GM21447 (cell line): Measurements from ENCODE around the gene RUBCNL.
"Not testable (repeated sequence)": the region's sequence is repeated elsewhere in the genome, so short reads cannot be mapped to it uniquely, and the experiment has no call there.

Experiments
- ATAC-seq: cut with Tn5 transposase; IDR thresholded peaks from one replicate; pipeline ENCODE4 v1.9.1; 2021; ENCODE audit not compliant: unreplicated experiment

RUBCNL gene

DNA sequence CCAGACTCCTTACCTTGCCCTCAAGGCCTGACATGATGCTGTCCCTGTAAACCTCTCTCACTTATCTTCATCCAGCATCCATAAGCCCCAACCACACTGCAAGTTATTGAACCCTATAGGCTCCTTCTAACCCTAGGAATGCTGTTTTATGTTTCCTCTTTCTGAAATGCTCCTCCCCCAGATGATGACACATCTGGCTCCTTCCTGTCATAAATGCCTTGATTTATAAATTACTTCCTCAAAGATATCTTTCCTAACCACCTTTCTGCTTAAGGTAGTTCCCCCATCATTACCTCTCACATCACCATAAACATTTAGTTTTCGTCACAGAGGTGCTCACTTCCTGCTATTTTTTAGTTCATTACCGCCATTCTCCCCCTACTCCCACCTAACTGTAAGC lies 12.3 kb downstream of the RUBCNL start:
- no peak for ATAC-seq

DNA sequence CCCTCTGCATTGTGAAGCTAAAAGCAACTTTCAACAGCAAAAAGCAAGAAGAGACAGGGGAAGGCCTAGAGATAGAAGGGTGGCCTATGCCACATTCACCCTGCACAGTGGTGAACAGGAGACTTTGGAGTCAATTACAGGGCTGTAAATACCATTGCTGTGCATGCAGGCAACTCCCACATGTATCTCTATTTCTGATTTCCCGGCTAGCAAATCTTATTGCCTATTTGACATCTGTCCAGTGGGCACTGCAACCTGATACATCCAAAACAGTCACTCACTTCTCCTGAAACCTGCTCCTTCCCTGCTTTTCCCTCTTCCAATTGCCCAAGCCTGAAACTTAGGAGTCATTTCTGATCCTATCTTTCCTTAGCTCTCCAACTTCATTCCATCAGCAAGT lies 13.4 kb downstream of the RUBCNL start:
- no peak for ATAC-seq

DNA sequence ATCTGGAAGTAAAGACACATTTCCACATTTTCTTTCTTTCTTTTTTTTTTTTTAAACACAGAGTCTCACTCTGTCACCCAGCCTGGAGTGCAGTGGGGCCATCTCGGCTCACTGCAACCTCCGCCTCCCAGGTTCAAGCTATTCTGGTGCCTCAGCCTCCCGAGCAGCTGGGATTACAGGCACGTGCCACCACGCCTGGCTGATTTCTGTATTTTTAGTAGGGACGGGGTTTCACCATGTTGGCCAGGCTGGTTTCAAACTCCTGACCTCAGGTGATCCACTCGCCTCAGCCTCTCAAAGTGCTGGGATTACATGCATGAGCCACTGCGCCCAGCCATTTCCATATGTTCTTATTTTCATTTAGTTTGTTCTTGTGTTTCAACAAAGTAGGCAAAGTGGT lies 14.1 kb downstream of the RUBCNL start:
- ATAC-seq, result not testable (repeated sequence)

DNA sequence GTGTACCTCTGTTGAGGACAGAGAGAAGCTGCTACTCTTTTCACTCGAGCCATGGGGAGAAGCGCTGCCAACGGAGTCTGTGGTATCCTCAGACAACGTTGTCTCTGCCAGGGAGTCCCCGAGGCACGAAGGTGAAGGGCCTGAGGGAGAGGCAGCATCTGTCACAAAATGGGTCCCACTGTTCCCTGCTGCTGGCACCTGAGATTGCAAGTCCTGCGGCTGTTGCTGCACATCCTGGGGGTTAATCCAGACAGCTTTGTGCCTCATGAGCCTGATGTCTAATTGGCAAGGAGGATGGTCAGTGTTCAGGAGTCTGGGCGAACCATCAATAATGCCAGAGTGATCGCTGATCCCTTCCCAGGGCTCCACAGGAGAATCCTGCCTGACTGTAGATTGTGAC lies 15.0 kb downstream of the RUBCNL start:
- ATAC-seq, result no peak

DNA sequence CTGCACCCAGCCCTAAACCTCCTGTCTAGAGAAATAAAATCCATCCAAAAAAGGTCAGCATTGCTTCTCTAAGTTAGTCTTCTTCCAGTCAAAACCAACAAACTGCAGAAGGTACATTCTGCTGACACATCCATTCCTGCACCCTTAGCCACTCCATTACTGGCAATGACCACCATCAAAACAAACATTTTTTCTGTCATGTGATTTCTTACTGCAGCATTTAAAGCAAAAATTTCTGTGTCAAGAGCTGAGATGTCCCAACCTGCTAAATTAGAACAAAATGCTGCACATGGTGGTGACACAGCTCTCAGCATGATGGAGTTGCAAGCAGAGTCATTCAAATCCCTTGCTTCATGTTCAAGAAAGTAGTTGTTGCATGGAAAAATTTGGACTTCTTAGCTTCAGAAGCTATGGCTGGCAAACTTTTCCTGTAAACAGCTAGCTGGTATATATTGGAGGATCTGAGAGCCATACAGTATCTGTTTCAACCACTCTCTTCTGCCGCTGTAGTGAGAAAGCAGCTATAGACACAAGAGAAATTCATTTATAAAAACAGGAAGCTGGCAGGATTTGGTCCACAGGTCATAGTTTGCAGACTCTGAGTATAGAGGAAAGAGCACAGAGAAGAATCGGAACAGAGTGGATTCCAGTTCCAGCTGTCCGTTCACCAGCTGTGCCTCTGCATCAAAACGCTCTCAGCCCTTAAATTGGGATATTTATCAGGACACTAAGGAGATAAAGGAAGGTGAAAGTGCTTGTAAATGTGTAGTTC lies 17.4 kb downstream of the RUBCNL start:
- ATAC-seq, result peak; percentile 90

DNA sequence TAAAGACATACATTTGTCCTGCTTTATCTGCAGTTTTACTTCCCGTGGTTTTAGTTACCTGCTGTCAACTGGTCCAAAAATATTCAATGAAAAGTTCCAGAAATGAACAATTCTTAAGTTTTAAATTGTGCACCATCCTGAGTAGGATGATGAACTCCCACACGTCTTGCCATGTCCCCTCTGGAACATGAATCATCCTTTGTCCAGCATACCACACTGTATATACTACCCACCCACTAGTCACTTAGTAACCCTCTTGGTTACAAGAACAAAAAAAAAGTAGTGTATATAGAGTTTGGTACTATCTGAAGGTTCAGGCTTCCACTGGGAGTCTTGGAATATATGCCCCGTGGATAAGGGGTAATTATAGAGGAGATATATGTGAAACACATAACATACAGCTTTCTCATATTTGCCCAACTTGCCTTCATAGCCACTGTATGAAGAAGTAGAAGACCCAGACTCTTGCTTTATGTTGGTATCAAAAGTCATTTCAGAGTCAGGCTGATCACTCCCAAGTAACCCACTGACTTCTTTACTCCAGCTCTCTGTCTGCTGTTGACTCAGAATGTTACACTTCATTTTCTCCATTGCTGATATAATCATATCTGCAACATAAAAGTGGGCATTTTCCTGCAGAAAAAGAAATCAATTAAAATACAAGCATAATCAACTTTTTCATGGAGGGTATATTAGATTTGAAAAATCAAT lies 19.3 kb downstream of the RUBCNL start:
- ATAC-seq, result no peak

DNA sequence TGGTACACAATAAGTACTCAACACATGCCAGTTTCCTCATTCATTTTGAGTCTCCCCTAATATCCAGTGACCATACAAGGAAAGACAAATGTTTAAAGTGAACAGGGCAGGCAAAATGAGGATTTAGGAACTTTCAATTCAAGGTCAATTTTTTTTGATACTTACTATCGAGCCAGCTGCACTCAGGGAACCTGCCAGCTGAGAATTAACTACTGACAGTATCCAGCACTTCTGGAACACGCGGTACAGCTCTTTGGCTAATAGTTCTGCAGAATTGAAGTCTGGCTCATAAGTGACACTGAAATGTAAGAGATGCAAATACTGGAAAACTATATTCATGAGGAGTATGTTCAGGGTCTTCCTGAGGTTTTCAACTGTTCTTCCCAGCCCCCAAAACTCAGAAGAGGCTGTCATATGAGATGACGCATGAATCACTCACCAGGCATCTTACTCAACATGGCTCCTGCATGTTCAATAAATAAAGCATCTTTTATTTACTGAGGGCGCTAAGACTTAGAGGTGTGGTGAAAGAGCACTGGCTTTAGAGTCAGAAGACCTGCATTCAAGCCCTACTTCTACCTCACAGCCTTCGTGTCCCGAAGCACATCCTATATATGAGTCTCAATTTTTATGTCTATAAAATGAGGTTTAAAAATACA lies 25.6 kb downstream of the RUBCNL start:
- no peak for ATAC-seq

DNA sequence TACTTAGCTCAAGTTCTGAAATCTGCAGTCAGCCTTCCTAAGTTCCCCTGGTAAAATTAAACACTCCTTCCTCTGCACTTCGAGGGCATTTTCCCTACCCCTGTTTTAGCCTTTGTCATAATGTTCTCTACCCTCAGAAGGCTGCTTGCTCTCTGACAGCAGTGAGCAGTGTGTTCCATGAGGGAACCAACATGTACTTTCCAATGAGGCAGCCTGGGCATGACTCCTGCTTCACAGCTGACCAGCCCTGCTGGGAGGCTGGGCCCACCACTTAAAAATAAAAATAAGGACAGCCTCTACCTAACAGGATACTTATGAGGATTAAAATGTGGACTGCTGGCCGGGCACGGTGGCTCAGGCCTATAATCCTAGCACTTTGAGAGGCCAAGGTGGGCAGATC lies 26.4 kb downstream of the RUBCNL start:
- ATAC-seq, result no peak

DNA sequence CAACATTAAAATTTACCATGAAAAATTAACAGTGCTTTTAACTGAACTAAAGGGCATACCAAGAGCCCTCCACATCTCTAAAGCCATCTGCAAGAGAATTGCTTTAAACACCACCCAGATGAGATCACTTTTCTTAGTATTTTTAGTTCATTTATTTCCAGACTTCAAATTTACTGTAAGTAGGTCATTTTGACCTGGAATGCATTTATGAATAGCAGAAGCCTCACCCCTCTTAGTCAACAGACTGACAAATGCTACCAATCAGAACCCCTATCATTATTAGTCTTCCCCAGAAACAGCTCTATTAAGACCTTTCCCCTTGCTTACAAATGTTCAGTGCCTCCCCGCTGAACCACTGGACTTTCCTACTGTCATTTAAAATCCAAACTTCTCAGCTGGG lies 27.3 kb downstream of the RUBCNL start:
- no peak for ATAC-seq

DNA sequence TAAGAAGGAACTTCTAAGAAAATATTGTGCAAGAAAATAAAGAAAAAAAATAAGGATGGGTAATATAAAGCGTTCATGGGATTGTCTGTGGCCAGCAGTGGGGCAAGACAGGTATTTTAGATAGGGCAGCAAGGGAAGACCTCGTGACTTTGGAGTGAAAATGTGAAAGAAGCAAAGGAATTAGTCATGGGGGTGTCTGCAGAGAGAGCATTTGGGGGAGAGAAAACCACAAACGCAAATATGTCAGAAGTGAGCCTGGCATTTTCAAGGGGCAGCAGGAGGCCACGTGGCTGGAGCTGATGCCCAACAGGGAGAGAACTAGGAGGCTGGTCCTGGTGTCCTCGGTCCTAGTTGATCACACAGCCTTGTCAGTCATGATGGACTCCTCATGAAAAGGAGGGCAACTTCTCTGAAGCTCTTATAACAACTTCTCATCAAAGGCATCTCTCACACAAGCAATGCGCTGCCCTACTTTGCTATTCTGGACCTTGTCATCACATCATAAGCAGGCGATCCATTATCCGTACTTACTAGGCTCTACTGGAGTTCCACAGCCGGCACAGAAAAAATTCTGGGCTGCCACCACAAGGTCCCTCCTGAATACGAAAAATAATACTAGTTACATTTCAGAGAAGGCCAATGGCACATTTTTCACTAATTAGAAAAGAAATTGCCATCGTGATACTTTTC lies 31.0 kb downstream of the RUBCNL start:
- ATAC-seq, result no peak

DNA sequence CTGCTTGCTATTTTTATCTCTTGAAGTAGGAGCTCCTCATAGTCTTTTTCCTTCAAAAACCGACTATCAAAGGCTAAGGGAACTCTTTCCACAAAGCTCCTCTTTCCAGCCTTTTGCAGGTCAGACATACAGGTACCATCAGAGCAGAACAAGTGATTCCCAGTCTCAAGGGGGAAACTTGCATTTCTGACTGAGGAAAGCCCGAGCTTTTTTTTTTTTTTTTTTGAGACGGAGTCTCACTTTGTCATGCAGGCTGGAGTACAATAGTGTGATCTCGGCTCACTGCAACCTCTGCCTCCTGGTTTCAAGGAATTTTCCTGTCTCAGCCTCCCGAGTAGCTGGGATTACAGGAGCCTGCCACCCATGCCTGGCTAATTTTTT lies 32.0 kb downstream of the RUBCNL start:
- no peak for ATAC-seq

DNA sequence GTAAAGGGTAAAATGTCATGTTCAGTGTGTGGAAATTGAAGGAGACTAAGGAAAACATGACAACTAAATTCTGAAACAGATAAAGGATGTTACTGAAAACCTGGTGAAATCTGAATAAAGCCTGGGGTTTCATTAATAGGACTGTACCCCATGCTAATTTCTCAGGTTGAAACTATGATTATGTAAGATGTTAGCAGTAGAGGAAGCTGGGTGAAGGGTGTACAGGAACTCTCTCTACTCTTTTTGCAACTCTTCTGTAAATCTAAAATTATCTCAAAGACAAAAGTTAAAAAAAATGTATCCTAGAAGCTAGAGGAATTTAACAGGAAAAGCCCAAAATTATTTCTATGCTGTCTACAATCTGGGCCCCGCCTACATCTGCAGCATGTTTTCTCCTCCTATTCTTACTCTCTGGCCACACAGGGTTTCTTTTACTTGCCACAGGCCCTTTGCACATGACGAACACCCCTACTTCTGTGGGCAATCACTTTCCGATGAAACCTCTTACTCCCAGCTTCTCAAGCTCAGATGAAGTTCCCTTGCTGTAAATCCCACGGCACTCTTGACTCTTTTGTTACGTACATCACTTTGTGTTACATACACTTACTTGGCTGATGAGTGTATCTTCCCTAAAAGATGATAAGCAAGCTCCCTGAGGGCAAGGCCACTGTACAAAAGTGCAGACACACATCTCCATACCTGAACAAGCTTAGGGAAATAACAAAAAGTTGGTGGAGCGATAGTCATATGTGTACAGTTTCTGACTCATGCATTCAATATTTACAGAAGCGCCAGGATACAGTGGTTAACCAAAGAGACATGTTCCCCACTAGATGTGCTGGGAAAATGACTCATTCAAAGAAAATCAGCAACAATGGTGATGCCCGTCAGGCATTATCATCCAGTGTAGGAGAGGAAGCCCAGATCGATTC lies 32.6 kb downstream of the RUBCNL start:
- ATAC-seq, result peak; percentile 63

DNA sequence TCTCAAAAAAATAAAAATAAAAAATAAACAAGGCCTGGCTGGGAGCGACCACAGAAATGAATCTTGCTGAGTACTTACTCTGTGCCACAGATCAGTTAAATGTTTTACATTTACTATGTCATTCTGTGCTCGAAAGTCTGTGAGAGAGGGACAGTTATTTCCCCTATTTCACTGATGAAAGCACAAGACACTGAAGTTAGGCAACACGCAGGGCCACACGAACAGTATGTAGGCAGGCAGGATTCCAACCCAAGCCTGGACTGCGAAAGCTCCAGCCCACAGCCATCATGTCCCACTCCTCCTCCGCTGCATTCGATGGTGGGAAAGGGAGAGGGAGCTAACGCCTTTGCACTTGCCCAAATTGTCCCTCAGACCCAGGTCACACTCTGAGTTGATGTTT lies 34.2 kb downstream of the RUBCNL start:
- ATAC-seq, result no peak

DNA sequence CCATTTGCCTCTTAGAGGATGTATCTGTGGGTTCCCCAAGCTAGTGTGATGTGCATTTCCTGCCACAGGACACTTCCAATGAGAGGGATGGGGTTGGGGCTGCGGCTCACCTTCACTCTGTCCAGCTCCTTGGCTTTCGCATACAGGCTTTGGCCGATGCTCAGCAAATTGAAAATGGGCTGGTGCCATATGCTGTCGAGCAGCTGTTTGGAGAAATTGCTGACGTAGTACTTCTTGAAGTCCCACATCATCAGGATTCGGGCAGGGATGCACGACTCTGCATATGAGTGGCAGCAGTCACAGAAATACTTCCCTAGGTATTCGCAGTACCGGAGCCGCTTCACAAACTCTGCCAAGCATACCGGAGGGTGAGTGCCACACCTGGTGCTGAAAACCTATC lies 37.0 kb downstream of the RUBCNL start:
- no peak for ATAC-seq

DNA sequence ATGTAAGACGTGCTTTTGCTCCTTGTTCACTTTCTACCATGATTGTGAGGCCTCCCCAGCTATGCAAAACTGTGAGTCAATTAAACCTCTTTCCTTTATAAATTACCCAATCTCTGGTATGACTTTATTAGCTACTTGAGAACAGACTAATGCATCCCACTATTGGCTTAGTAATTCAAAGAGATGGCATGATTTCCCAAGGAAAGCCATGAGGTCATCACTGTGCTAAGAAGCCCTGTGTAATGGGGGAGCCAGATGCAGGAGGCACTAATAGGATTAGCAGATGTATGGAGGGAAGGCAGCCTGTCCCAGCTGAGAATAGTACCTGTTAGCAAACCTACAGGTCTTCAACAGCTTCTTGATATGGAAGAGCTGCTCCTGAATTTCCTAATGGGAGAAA lies 38.1 kb downstream of the RUBCNL start:
- no peak for ATAC-seq

DNA sequence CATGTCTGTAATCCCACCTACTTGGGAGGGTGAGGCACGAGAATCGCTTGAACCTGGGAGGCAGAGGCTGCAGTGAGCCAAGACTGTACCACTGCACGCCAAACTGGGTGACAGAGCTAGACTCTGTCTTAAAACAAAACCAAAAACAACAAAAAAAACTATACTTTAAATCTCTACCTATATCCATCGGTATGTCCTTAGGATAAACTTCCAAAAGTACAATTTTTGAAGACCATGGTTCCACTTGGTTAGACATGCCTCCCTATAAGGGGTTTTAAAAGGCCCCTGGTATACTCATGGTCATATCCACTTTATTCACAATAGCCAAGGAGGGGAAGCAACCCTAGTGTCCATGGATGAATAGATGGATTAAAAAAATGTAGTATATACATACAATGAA lies 39.8 kb downstream of the RUBCNL start:
- ATAC-seq, result no peak

DNA sequence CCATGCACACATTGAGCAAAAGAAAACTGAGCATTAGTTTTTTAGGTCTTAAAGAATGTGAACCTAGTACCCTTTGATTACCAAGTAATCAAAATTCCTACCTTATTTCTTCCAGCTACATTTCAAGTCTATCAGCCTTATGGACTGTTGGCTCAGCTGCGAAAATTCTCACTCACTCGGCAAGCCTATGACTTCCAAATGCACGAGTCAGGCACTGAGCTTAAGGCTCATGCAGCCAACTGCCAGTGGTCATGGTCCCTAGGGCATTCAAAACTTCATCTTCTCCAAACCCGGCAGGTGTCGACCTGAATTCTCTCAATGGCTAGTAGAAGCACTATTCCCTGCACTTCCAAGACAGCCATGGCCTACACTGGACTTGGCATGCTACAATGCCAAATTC lies 41.2 kb downstream of the RUBCNL start:
- ATAC-seq, result no peak

DNA sequence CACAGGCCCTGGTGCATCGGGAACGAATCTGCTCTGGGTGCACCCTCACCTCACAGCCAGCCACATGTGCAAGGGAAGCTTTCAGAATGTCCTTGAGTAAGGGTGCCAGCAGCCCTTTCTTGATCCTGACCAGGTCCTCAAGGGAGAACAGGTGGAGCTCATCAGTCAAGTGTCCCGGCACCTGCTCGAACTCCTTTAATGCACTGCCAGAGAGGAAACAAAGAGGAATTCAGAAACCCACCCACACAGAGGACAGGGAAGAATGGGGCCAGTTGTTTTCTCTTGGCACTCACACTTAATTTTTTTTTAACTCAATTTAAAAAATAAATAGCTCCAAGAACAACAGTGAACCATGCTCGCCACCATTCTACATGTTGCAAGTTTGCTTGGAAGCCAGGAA lies 41.7 kb downstream of the RUBCNL start:
- ATAC-seq, result no peak

DNA sequence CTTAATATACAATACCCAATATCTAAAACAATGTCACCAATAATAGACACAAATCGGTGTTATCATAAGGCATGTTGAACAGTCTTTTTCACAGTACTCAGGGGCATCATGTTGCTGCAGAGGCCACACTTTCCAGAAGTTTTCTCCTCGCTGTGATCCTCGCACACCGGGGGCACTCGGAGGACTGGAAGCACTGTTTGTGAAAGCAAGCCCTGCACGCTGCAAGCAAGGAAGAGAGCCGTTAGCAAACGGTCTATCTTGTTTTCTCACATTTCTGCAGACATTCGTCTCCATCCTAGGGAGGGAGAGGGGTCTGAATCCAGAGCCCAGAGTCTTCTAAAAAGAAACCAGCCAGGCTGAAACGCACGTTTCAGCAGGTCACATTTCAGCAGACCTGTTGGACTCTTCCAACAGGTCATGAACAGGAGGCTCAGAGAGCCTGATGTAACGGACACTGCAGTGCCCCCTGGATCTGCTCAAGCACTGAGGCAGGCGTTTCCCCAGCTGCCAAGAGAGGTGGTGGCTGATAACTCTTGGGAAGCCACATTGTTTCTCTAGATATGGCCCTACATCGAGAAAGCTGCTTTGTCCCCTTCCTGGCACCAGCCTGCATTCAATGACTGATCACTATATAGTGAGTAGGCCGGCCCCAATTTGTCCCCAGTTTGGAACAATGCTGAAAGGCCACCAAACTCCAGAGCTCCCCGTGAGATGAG lies 43.6 kb downstream of the RUBCNL start:
- ATAC-seq, result no peak

DNA sequence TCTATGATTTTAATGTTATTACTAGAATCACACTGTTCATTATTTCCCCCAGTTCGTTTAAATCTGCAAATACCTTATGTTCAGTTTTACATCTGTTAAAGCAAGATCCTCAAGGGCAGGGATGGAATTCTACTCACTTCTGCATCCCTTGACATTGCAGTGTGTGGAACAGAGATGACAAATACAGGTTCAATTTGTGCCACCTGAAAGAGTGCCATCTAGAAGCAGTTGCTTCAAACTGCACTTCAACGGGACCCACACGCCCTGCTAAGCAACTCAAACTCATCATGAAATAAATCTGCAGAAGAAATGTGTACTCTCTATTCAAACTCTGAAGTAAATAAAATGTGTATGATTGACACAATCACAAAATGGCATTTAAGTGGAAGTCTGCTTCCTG lies 44.5 kb downstream of the RUBCNL start:
- ATAC-seq, result no peak
